Hepatocyte (in vitro differentiated cells): ENCODE measurements around the gene SNAPC1. TPM values are rescaled to one million over a fixed set of nuclear protein-coding genes. Genes with fewer than 3 reads are reported as not detected.

Experiments used
- DNase-seq: peaks from one replicate; pipeline ENCODE4 v3.0.0-alpha.2; 2016; ENCODE audit warnings: low spot score
- H2AFZ ChIP-seq: fragments of 200-600 bp; sonication (generic); 2 replicates; pipeline ENCODE4 v1.6.0; 2016; ENCODE audit warnings: antibody characterized with exemption, mild to moderate bottlenecking
- H3K27ac ChIP-seq: fragments of 200-600 bp; sonication (generic); 2 replicates; pipeline ENCODE4 v1.5.1; 2016; ENCODE audit warnings: mild to moderate bottlenecking
- H3K27me3 ChIP-seq: fragments of 200-600 bp; sonication (generic); 2 replicates; pipeline ENCODE4 v1.6.1; 2016
- H3K36me3 ChIP-seq: fragments of 200-600 bp; sonication (generic); replicated peaks from 2 replicates; pipeline ENCODE4 v1.5.1; 2016; ENCODE audit warnings: low read depth; ENCODE audit not compliant: insufficient read depth
- H3K4me1 ChIP-seq: fragments of 200-600 bp; sonication (generic); 2 replicates; pipeline ENCODE4 v1.5.1; 2016; ENCODE audit warnings: mild to moderate bottlenecking, moderate library complexity; ENCODE audit not compliant: insufficient read depth
- H3K4me2 ChIP-seq: fragments of 200-600 bp; sonication (generic); 2 replicates; pipeline ENCODE4 v1.6.0; 2016
- H3K4me3 ChIP-seq: fragments of 200-600 bp; sonication (generic); 2 replicates; pipeline ENCODE4 v1.5.1; 2016; ENCODE audit warnings: mild to moderate bottlenecking
- H3K79me2 ChIP-seq: fragments of 200-600 bp; sonication (generic); 2 replicates; pipeline ENCODE4 v1.6.0; 2017; ENCODE audit warnings: mild to moderate bottlenecking
- H3K9me2 ChIP-seq: fragments of 200-600 bp; sonication (generic); replicated peaks from 2 replicates; pipeline ENCODE4 v1.6.0; 2017; ENCODE audit warnings: mild to moderate bottlenecking; ENCODE audit not compliant: insufficient read depth
- H3K9me3 ChIP-seq: fragments of 200-600 bp; sonication (generic); 2 replicates; pipeline ENCODE4 v1.5.1; 2016; ENCODE audit warnings: low read depth, mild to moderate bottlenecking
- H4K20me1 ChIP-seq: fragments of 200-600 bp; sonication (generic); 2 replicates; pipeline ENCODE4 v1.6.0; 2016; ENCODE audit warnings: mild to moderate bottlenecking; ENCODE audit not compliant: insufficient read depth, poor library complexity, severe bottlenecking
- EZH2 ChIP-seq: fragments of 200-600 bp; sonication (generic); IDR thresholded peaks from 2 replicates; pipeline ENCODE4 v1.6.1; 2016; ENCODE audit warnings: antibody characterized with exemption, mild to moderate bottlenecking, borderline replicate concordance
- EZH2phosphoT487 ChIP-seq: fragments of 200-600 bp; sonication (generic); IDR thresholded peaks from one replicate; pipeline ENCODE4 v1.6.1; 2018; ENCODE audit warnings: antibody characterized with exemption, mild to moderate bottlenecking, low read depth, moderate library complexity; ENCODE audit not compliant: unreplicated experiment, severe bottlenecking
- WGBS: methylation state at CpG from one replicate; pipeline ENCODE4 v1.1.6; 2016; ENCODE audit warnings: low lambda C conversion rate; ENCODE audit errors: missing lambda C conversion rate; 5-methylcytosine and 5-hydroxymethylcytosine counted together
- polyA plus RNA-seq: library from polyadenylated mRNA; unstranded; fragments of >200 nt; fragmentation: Nextera tagmentation; extraction: Ambion mirVana; gene quantifications from 2 replicates; pipeline ENCODE4 v1.2.1, GENCODE V29; 2016
- total RNA-seq: library from RNA; depleted of rRNA; stranded (reverse); fragments of >200 nt; gene quantifications from 2 replicates; pipeline ENCODE4 v1.2.3, GENCODE V29; 2014
- TF ChIP-seq, protein P1 (sequence below): fragments of 200-600 bp; sonication (generic); IDR thresholded peaks from 2 replicates; pipeline ENCODE4 v1.5.1; 2016; ENCODE audit warnings: antibody characterized with exemption, mild to moderate bottlenecking; ENCODE audit not compliant: poor library complexity

SNAPC1 gene
- total and polyA plus RNA-seq, 2 experiments from 2014 or later, result 3.4 to 10.5 TPM

DNA sequence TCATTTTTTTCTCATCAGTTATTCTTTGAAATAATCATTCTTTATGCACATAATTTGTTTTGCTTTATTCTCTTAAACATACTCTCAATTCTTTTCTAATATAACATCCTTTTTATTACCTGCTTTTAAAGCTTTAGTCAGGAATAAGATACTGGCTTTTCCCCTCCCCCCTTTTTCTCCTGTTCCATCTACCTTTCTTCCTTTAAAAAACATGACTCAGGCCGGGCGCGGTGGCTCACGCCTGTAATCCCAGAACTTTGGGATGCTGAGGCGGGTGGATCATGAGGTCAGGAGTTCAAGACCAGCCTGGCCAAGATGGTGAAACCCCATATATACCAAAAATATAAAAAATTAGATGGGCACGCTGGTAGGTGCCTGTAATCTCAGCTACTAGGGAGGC lies 41.5 kb upstream of the SNAPC1 start:
- Histone ChIP-seq H3K27ac (peak overlapping the region; percentile 36), H4K20me1 (peaks cover 65% of the 10 kb centered on the region), H3K9me2 (no peaks in the 10 kb centered on the region), H3K79me2 (peaks cover 100% of the 10 kb centered on the region), H3K27me3 (no peaks in the 10 kb centered on the region), H3K4me2 (peak overlapping the region; percentile 34), H3K4me1 (no peaks in the 10 kb centered on the region), H3K36me3 (no peaks in the 10 kb centered on the region), H2AFZ (no peak overlapping the region), H3K9me3 (no peaks in the 10 kb centered on the region), H3K4me3 (no peak overlapping the region)
- WGBS, result 75% methylated on average over 6 of the region's 6 CpGs
- DNase-seq, result no peak
- TF ChIP-seq, protein P1, sequence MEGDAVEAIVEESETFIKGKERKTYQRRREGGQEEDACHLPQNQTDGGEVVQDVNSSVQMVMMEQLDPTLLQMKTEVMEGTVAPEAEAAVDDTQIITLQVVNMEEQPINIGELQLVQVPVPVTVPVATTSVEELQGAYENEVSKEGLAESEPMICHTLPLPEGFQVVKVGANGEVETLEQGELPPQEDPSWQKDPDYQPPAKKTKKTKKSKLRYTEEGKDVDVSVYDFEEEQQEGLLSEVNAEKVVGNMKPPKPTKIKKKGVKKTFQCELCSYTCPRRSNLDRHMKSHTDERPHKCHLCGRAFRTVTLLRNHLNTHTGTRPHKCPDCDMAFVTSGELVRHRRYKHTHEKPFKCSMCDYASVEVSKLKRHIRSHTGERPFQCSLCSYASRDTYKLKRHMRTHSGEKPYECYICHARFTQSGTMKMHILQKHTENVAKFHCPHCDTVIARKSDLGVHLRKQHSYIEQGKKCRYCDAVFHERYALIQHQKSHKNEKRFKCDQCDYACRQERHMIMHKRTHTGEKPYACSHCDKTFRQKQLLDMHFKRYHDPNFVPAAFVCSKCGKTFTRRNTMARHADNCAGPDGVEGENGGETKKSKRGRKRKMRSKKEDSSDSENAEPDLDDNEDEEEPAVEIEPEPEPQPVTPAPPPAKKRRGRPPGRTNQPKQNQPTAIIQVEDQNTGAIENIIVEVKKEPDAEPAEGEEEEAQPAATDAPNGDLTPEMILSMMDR, result no peak

DNA sequence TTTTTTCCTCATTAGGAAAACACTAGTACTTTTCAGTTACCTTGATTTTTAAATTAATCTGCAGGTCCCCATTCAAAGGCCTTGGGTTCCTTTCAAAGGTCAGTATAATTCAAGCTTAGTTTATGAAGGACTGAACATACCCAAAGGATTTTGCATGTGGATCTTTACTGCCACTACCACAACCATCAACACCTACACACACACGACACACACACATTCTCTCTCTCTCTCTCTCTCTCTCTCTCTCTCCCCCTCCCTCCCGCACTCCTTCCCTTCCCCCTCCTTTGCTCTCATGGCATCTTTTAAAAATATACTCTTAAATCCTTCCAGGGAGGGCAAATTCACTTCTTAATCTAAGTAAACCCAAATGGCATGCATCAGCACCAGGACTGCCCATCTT lies 38.1 kb upstream of the SNAPC1 start:
- Histone ChIP-seq H3K4me1 (no peaks in the 10 kb centered on the region), H3K79me2 (peaks cover 95% of the 10 kb centered on the region), H3K27ac (no peak overlapping the region), H3K4me2 (no peak overlapping the region), H3K4me3 (no peak overlapping the region), H3K9me2 (no peaks in the 10 kb centered on the region), H2AFZ (no peak overlapping the region), H3K9me3 (no peaks in the 10 kb centered on the region), H4K20me1 (peaks cover 39% of the 10 kb centered on the region), H3K36me3 (no peaks in the 10 kb centered on the region), H3K27me3 (no peaks in the 10 kb centered on the region)
- TF ChIP-seq, protein P1, result no peak
- no peak for TF ChIP-seq EZH2
- no peak for TF ChIP-seq EZH2phosphoT487
- 80% methylated on average over 1 of the region's 2 CpGs for WGBS
- no peak for DNase-seq

DNA sequence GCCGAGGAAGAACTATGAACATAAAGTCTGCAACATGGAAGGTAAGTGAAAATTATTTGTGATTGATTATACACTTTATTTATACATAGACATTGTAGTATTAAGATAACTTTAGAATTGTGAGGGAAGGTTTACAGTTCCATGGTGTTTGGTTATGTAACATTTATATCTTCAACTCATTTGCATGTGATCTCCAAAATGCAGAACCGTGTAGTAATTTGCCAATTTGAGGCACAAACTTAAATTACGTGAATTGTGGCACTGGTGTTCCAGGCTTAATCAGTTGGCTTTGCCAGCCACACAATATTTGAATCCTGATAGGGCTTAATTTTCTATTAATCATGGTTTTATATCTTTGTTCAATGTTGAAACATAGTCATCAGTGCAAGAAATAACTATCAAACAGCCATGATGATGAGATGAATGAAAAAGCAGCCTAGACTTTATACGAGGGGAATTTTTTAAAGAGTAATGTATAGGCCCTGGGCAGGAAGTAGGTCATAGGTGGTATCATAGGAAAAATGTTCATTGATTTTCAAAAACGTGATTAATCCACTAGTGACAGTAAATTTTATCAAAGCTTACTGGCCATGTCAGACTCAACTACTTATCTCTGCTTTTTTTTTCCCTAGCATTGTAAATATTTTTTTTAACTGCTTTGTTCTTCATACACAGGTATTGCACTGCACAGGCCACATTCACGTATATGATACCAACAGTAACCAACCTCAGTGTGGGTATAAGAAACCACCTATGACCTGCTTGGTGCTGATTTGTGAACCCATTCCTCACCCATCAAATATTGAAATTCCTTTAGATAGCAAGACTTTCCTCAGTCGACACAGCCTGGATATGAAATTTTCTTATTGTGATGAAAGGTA lies 35.2 kb upstream of the SNAPC1 start:
- H3K4me1 ChIP-seq, result no peaks in the 10 kb centered on the region
- 91% methylated on average over 7 of the region's 7 CpGs for WGBS
- no peak overlapping the region for H2AFZ ChIP-seq
- no peaks in the 10 kb centered on the region for H3K36me3 ChIP-seq
- no peaks in the 10 kb centered on the region for H3K9me3 ChIP-seq
- DNase-seq, result no peak
- no peak for TF ChIP-seq EZH2phosphoT487
- no peak for TF ChIP-seq EZH2
- TF ChIP-seq, protein P1, result no peak
- peaks cover 10% of the 10 kb centered on the region for H4K20me1 ChIP-seq
- H3K27me3 ChIP-seq, result no peaks in the 10 kb centered on the region
- H3K4me3 ChIP-seq, result no peak overlapping the region
- no peaks in the 10 kb centered on the region for H3K9me2 ChIP-seq
- no peak overlapping the region for H3K4me2 ChIP-seq
- H3K79me2 ChIP-seq, result peaks cover 94% of the 10 kb centered on the region
- no peak overlapping the region for H3K27ac ChIP-seq
